Measurements from ENCODE around the gene GNG4. TPM values are rescaled to one million over a fixed set of nuclear protein-coding genes. Genes with fewer than 3 reads are reported as not detected.

Gene GNG4
- total and polyA plus RNA-seq, 12 donors, result 0.22 to 25.8 (median 3.8) TPM; not detected in 2

- H3K36me3 ChIP-seq (replicated peaks in 1 of 2), result no peaks in the 10 kb centered on the region
- H3K27me3 ChIP-seq, result no peaks in the 10 kb centered on the region
- peak overlapping the region; percentile 7 to 75 (median 57) for H3K4me3 ChIP-seq
- H3K9me3 ChIP-seq (replicated peaks in 1 of 3), result no peaks in the 10 kb centered on the region
- TF ChIP-seq POLR2A (IDR thresholded peaks at IDR 0.05) (no peak), CTCF (IDR thresholded peaks at IDR 0.05) (no peak)
- peak overlapping the region; percentile 40 to 100 (median 97) for H3K27ac ChIP-seq
- peaks cover 5 to 27% of the 10 kb centered on the region in 2 donors for H3K4me1 ChIP-seq (replicated peaks in 1 of 2)
- DNase-seq, result peak; percentile 47 to 72 (median 68)
- intact Hi-C loops (cut with DNase I), result no loop called here
- 0 to 2% (median 1%) methylated on average over 19 to 49 of the region's 49 CpGs for WGBS, 4 donors
These were observed 146.0 kb downstream of the GNG4 start for GRCh38 chr1:235503403-235504121.

GRCh38 chr1:235502601-235503402 is 146.8 kb downstream of the GNG4 start:
- Histone ChIP-seq H3K4me3 (peak overlapping the region in 3 of 4 donors; percentile 7 to 75 (median 65)), H3K4me1 (replicated peaks in 1 of 2) (peaks cover 5 to 27% of the 10 kb centered on the region in 2 donors), H3K27ac (peak overlapping the region; percentile 40 to 100 (median 97)), H3K9me3 (replicated peaks in 1 of 3) (no peaks in the 10 kb centered on the region), H3K27me3 (no peaks in the 10 kb centered on the region), H3K36me3 (replicated peaks in 1 of 2) (no peaks in the 10 kb centered on the region)
- no peak for DNase-seq
- 13 to 19% (median 17%) methylated on average over 5 of the region's 5 CpGs for WGBS, 4 donors
- no peak for TF ChIP-seq POLR2A (IDR thresholded peaks at IDR 0.05)
- TF ChIP-seq CTCF (IDR thresholded peaks at IDR 0.05), result no peak
- intact Hi-C loops (cut with DNase I), result no loop called here

GRCh38 chr1:235500971-235501540 is 148.5 kb downstream of the GNG4 start:
- no peak overlapping the region for H3K27ac ChIP-seq
- peaks cover 5 to 23% of the 10 kb centered on the region in 2 donors for H3K4me1 ChIP-seq (replicated peaks in 1 of 2)
- H3K9me3 ChIP-seq (replicated peaks in 1 of 3), result no peaks in the 10 kb centered on the region
- H3K27me3 ChIP-seq, result no peaks in the 10 kb centered on the region
- H3K36me3 ChIP-seq (replicated peaks in 1 of 2), result no peaks in the 10 kb centered on the region
- no peak overlapping the region for H3K4me3 ChIP-seq
- WGBS, 4 donors, result 84 to 87% (median 85%) methylated on average over 5 of the region's 5 CpGs
- intact Hi-C loops (cut with DNase I), result no loop called here
- TF ChIP-seq POLR2A (IDR thresholded peaks at IDR 0.05) (no peak), CTCF (IDR thresholded peaks at IDR 0.05) (no peak)
- no peak for DNase-seq

Small RNA genes lying within 50 kb of the gene (small RNA-seq; reads per million reads assigned to genes)
- 0 reads per million in 2 donors for gene MTCO3P46
- gene MTND4LP21, result 0 reads per million in 2 donors

Other genes starting within 250 kb of the GNG4 start
- 10 to 100 TPM; 19.1 to 66.2 (median 25.1) TPM for gene B3GALNT2, start 145.3 kb downstream of the GNG4 start, total RNA-seq
- gene B3GALNT2, start 145.3 kb downstream of the GNG4 start, polyA plus RNA-seq, result 10 to 100 TPM in 1 of 3 donors, 1 to 10 TPM in 2; 2.7 to 15.7 (median 2.9) TPM
- gene LYST, start 217.1 kb upstream of the GNG4 start, total RNA-seq, result 10 to 100 TPM; 12.3 to 48.0 (median 21.2) TPM
- 10 to 100 TPM in 2 of 3 donors, 1 to 10 TPM in 1; 6.7 to 20.1 (median 10.5) TPM for gene LYST, start 217.1 kb upstream of the GNG4 start, polyA plus RNA-seq

All from adrenal gland (tissue), 12 donors.